GM23338 (cell line): ENCODE measurements around the gene VSTM2B. TPM values are rescaled to one million over a fixed set of nuclear protein-coding genes. Genes with fewer than 3 reads are reported as not detected.

Source experiments
- ATAC-seq: fragments of 200-7000 bp; cut with Tn5 transposase; 3 replicates; pipeline ENCODE4 v1.9.1; 2020
- DNase-seq: peaks from one replicate; pipeline ENCODE4 v3.0.0-alpha.2; 2015; ENCODE audit warnings: low spot score
- H2AFZ ChIP-seq: fragments of 200-600 bp; sonication (generic); 2 replicates; pipeline ENCODE4 v1.8.0; 2016; ENCODE audit warnings: antibody characterized with exemption, mild to moderate bottlenecking, moderate library complexity
- H3F3A ChIP-seq: fragments of 200-600 bp; sonication (generic); replicated peaks from 2 replicates; pipeline ENCODE4 v1.8.0; 2017; ENCODE audit warnings: antibody characterized with exemption, mixed run types, low read depth
- H3K27ac ChIP-seq: fragments of 200-600 bp; sonication (generic); 2 replicates; pipeline ENCODE4 v1.6.1; 2016; ENCODE audit warnings: low read depth
- H3K27me3 ChIP-seq: fragments of 200-600 bp; sonication (generic); 2 replicates; pipeline ENCODE4 v1.8.0; 2016; ENCODE audit warnings: mild to moderate bottlenecking, mixed run types, moderate library complexity; ENCODE audit not compliant: insufficient read depth
- H3K36me3 ChIP-seq: fragments of 200-600 bp; sonication (generic); 2 replicates; pipeline ENCODE4 v1.8.0; 2016; ENCODE audit warnings: mild to moderate bottlenecking; ENCODE audit not compliant: insufficient read depth
- H3K4me1 ChIP-seq: fragments of 200-600 bp; sonication (generic); 2 replicates; pipeline ENCODE4 v1.8.0; 2016; ENCODE audit warnings: mild to moderate bottlenecking, moderate library complexity; ENCODE audit not compliant: insufficient read depth
- H3K4me2 ChIP-seq: fragments of 200-600 bp; sonication (generic); 2 replicates; pipeline ENCODE4 v1.7.1; 2017; ENCODE audit warnings: mixed run types
- H3K4me3 ChIP-seq: fragments of 200-600 bp; sonication (generic); 2 replicates; pipeline ENCODE4 v1.6.1; 2016; ENCODE audit warnings: mixed run types
- H3K79me2 ChIP-seq: fragments of 200-600 bp; sonication (generic); replicated peaks from 2 replicates; pipeline ENCODE4 v1.8.0; 2017; ENCODE audit warnings: mild to moderate bottlenecking; ENCODE audit not compliant: insufficient read depth
- H3K9me2 ChIP-seq: fragments of 200-600 bp; sonication (generic); 2 replicates; pipeline ENCODE4 v1.8.0; 2017; ENCODE audit not compliant: insufficient read depth
- H4K20me1 ChIP-seq: fragments of 200-600 bp; sonication (generic); replicated peaks from 2 replicates; pipeline ENCODE4 v1.8.0; 2017; ENCODE audit warnings: mild to moderate bottlenecking; ENCODE audit not compliant: insufficient read depth
- H3K27ac Mint-ChIP-seq: 2 replicates; pipeline ENCODE4 v1.8.0; 2020; ENCODE audit warnings: inconsistent platforms, mild to moderate bottlenecking, moderate library complexity, mixed read lengths
- H3K27me3 Mint-ChIP-seq: 3 replicates; pipeline ENCODE4 v1.8.0; 2022; ENCODE audit warnings: low read depth, mild to moderate bottlenecking, moderate library complexity, mixed read lengths, inconsistent platforms; ENCODE audit not compliant: insufficient read depth, poor library complexity
- H3K36me3 Mint-ChIP-seq: 3 replicates; pipeline ENCODE4 v1.8.0; 2021; ENCODE audit warnings: low read depth, mild to moderate bottlenecking, inconsistent platforms, moderate library complexity, mixed read lengths
- H3K4me1 Mint-ChIP-seq: 3 replicates; pipeline ENCODE4 v1.8.0; 2020; ENCODE audit warnings: mild to moderate bottlenecking, inconsistent platforms, mixed read lengths
- H3K4me3 Mint-ChIP-seq: 3 replicates; pipeline ENCODE4 v1.8.0; 2021; ENCODE audit warnings: moderate library complexity, mild to moderate bottlenecking, inconsistent platforms, mixed read lengths
- H3K9me3 Mint-ChIP-seq: 3 replicates; pipeline ENCODE4 v1.8.0; 2020; ENCODE audit warnings: moderate library complexity, mild to moderate bottlenecking, inconsistent platforms, mixed read lengths
- CREB1 ChIP-seq: fragments of 250-450 bp; sonication (Bioruptor Pico); IDR thresholded peaks from 2 replicates; pipeline ENCODE4 v1.5.0; 2020; ENCODE audit warnings: low read depth, mild to moderate bottlenecking, moderate library complexity
- ETS1 ChIP-seq: IDR thresholded peaks from 2 replicates; pipeline ENCODE4 v1.6.1; 2016; ENCODE audit warnings: antibody characterized with exemption
- EZH2 ChIP-seq: fragments of 200-600 bp; sonication (generic); IDR thresholded peaks from one replicate; pipeline ENCODE4 v1.8.0; 2017; ENCODE audit warnings: antibody characterized with exemption, mild to moderate bottlenecking, low read depth; ENCODE audit not compliant: unreplicated experiment
- JUNB ChIP-seq: IDR thresholded peaks from one replicate; pipeline ENCODE4 v1.6.1; 2016; ENCODE audit warnings: antibody characterized with exemption; ENCODE audit not compliant: unreplicated experiment
- ZNF462 ChIP-seq: fragments of 250-450 bp; sonication (Bioruptor Pico); IDR thresholded peaks from 2 replicates; pipeline ENCODE4 v1.5.0; 2020; ENCODE audit warnings: mild to moderate bottlenecking, moderate library complexity
- polyA plus RNA-seq: library from polyadenylated mRNA; unstranded; fragments of >200 nt; fragmentation: Nextera tagmentation; extraction: Ambion mirVana; gene quantifications from 2 replicates; pipeline ENCODE4 v1.2.1, GENCODE V29; 2016
- total RNA-seq: library from RNA; depleted of rRNA; stranded (reverse); fragments of >200 nt; shearing (Covaris generic); gene quantifications from 2 replicates; pipeline ENCODE4 v1.2.3, GENCODE V29; 2014
- TF ChIP-seq, protein P1 (sequence below), 2 experiments: fragments of 200-600 bp in 1 of 2; sonication (generic) in 1 of 2; conservative IDR thresholded peaks; 2 replicates each; pipeline versions ENCODE4 v1.5.1 to v1.6.1; 2016 to 2017; ENCODE audit warnings: antibody characterized with exemption in 2 of 2, low read depth in 2 of 2, mild to moderate bottlenecking in 2 of 2, moderate library complexity in 1 of 2

Gene VSTM2B
- total and polyA plus RNA-seq, 2 experiments from 2014 or later: 1.2 to 1.8 TPM

DNA sequence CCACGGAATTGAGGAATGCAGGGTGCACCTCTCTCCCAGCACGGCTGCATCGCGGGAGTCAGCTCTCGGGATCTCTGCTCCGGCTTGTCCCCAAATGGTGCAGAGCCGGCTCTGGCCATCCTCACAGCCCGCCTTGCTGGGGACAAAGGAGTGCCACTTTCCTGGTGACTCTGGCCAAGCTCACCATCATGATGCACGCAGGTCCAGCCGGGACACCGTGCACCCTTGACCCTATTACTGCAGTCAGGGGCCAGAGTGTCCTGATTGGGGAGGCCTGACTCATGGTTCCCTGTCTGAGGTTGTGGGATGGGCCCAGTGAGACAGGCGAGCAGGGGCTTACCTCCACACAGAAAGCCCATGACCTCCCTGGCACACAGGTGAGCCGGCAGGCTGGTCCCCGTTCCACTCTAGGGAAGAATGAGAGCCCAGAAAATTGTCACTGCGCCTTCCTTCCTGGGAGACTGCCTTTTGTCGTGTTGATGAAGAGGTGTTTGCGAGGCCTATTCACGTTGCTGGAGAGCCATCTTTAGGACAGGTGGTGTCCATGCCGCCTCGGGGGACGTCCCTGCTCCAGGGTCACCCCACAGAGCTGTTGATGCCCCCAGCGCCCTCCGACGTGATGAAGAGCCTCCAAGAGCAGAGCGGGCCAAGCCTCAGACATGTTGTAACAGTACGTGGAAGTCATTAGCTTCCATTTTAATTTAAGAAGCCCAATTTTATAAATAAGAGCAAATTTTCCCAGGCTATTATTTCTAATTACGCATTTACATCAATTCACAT is 18.5 kb upstream of the VSTM2B start:
- no peaks in the 10 kb centered on the region for H3K79me2 ChIP-seq
- Mint-ChIP-seq H3K27ac (no peak overlapping the region), H3K36me3 (peaks cover 2% of the 10 kb centered on the region; the same call in 1 of the 3 replicates), H3K9me3 (no peaks in the 10 kb centered on the region; the same call in 1 of the 3 replicates), H3K4me1 (peaks cover 9% of the 10 kb centered on the region), H3K4me3 (no peak overlapping the region), H3K27me3 (peaks cover 3% of the 10 kb centered on the region)
- H3K27ac ChIP-seq: no peak overlapping the region
- DNase-seq: peak; percentile 30
- no peaks in the 10 kb centered on the region for H3F3A ChIP-seq
- peaks cover 9% of the 10 kb centered on the region; the same call in 1 of the 2 replicates for H3K4me1 ChIP-seq
- no peaks in the 10 kb centered on the region for H3K36me3 ChIP-seq
- H3K27me3 ChIP-seq: no peaks in the 10 kb centered on the region
- H4K20me1 ChIP-seq: no peaks in the 10 kb centered on the region
- no peak overlapping the region for H3K4me2 ChIP-seq
- H2AFZ ChIP-seq: peak overlapping the region; percentile 86
- no peaks in the 10 kb centered on the region for H3K9me2 ChIP-seq
- ATAC-seq: peak; percentile 24
- TF ChIP-seq JUNB (no peak), EZH2 (no peak)
- TF ChIP-seq, protein P1, sequence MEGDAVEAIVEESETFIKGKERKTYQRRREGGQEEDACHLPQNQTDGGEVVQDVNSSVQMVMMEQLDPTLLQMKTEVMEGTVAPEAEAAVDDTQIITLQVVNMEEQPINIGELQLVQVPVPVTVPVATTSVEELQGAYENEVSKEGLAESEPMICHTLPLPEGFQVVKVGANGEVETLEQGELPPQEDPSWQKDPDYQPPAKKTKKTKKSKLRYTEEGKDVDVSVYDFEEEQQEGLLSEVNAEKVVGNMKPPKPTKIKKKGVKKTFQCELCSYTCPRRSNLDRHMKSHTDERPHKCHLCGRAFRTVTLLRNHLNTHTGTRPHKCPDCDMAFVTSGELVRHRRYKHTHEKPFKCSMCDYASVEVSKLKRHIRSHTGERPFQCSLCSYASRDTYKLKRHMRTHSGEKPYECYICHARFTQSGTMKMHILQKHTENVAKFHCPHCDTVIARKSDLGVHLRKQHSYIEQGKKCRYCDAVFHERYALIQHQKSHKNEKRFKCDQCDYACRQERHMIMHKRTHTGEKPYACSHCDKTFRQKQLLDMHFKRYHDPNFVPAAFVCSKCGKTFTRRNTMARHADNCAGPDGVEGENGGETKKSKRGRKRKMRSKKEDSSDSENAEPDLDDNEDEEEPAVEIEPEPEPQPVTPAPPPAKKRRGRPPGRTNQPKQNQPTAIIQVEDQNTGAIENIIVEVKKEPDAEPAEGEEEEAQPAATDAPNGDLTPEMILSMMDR (conservative IDR thresholded peaks at IDR 0.05; ENCODE audit: low read depth in 2 of 2): peak in 1 of 2 experiments; percentile 48; a peak in 2 of 4 replicates
- H3K4me3 ChIP-seq: no peak overlapping the region

DNA sequence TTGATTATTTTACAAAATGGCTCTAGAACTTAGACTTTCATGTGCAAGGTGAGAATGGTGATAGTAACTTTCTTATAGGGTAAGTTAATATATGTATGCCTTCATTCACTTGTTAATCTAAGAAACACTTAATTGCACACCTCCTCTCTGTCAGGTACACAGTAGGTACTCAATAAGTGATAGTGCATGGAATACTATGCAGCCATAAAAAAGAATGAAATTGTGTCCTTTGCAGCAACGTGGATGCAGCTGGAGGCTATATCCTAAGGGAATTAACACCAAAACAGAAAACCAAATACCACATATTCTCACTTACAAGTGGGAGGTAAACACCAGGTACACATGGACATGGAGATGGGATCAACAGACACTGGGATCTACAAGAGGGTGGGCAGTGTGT is 17.6 kb upstream of the VSTM2B start:
- H3K4me3 ChIP-seq: no peak overlapping the region
- peaks cover 9% of the 10 kb centered on the region; the same call in 1 of the 2 replicates for H3K4me1 ChIP-seq
- no peak overlapping the region for H3K4me2 ChIP-seq
- Mint-ChIP-seq H3K27me3 (peaks cover 3% of the 10 kb centered on the region), H3K27ac (no peak overlapping the region), H3K36me3 (no peaks in the 10 kb centered on the region), H3K4me3 (no peak overlapping the region), H3K9me3 (no peaks in the 10 kb centered on the region; the same call in 1 of the 3 replicates), H3K4me1 (peaks cover 9% of the 10 kb centered on the region)
- DNase-seq (no peak), ATAC-seq (no peak)
- no peaks in the 10 kb centered on the region for H4K20me1 ChIP-seq
- H2AFZ ChIP-seq: no peak overlapping the region
- no peaks in the 10 kb centered on the region for H3K9me2 ChIP-seq
- H3K79me2 ChIP-seq: no peaks in the 10 kb centered on the region
- no peaks in the 10 kb centered on the region for H3K27me3 ChIP-seq
- H3F3A ChIP-seq: no peaks in the 10 kb centered on the region
- no peaks in the 10 kb centered on the region for H3K36me3 ChIP-seq
- H3K27ac ChIP-seq: no peak overlapping the region
- TF ChIP-seq JUNB (no peak), ZNF462 (CRISPR knock-in tag) (no peak), ETS1 (no peak), EZH2 (no peak), CREB1 (CRISPR knock-in tag) (no peak)
- TF ChIP-seq, protein P1 (conservative IDR thresholded peaks at IDR 0.05; ENCODE audit: low read depth in 2 of 2): no peak
